OCI-LY1 (cell line): ENCODE data around the gene PDE4D.

ENCODE experiments used
- H2AFZ ChIP-seq: fragments of 200-600 bp; sonication (generic), shearing (Covaris generic); 2 replicates; pipeline ENCODE4 v1.6.0; 2014; ENCODE audit warnings: antibody characterized with exemption, mild to moderate bottlenecking, low read length
- H3F3A ChIP-seq: fragments of 200-600 bp; sonication (generic), shearing (Covaris generic); 2 replicates; pipeline ENCODE4 v1.6.0; 2014; ENCODE audit warnings: mild to moderate bottlenecking, antibody characterized with exemption, low read length, moderate library complexity; ENCODE audit not compliant: insufficient read depth
- H3K27ac ChIP-seq: fragments of 200-600 bp; sonication (generic); 2 replicates; pipeline ENCODE4 v1.5.1; 2014; ENCODE audit warnings: low read length, mixed run types, mild to moderate bottlenecking, low read depth; ENCODE audit not compliant: poor library complexity, severe bottlenecking
- H3K27me3 ChIP-seq: fragments of 200-600 bp; sonication (generic); 2 replicates; pipeline ENCODE4 v1.6.0; 2014; ENCODE audit warnings: antibody characterized with exemption, mild to moderate bottlenecking, low read length, moderate library complexity; ENCODE audit not compliant: insufficient read depth
- H3K36me3 ChIP-seq: fragments of 200-600 bp; sonication (generic); 2 replicates; pipeline ENCODE4 v1.6.1; 2014; ENCODE audit warnings: mild to moderate bottlenecking, antibody characterized with exemption, low read length, moderate library complexity, mixed read lengths; ENCODE audit not compliant: insufficient read depth
- H3K4me1 ChIP-seq: fragments of 200-600 bp; sonication (generic); 2 replicates; pipeline ENCODE4 v1.5.1; 2014; ENCODE audit warnings: mild to moderate bottlenecking, low read length, moderate library complexity; ENCODE audit not compliant: insufficient read depth, severe bottlenecking
- H3K4me2 ChIP-seq: fragments of 200-600 bp; sonication (generic), shearing (Covaris generic); 2 replicates; pipeline ENCODE4 v1.6.1; 2014; ENCODE audit warnings: low read length
- H3K4me3 ChIP-seq: fragments of 200-600 bp; sonication (generic); 2 replicates; pipeline ENCODE4 v1.5.1; 2014; ENCODE audit warnings: low read length, low read depth, mild to moderate bottlenecking, mixed read lengths; ENCODE audit not compliant: poor library complexity, severe bottlenecking
- H3K79me2 ChIP-seq: fragments of 200-600 bp; shearing (Covaris generic); 2 replicates; pipeline ENCODE4 v1.6.1; 2016; ENCODE audit warnings: mixed run types, low read length, mixed read lengths; ENCODE audit not compliant: insufficient read depth
- H3K9ac ChIP-seq: fragments of 200-600 bp; sonication (generic), shearing (Covaris generic); 2 replicates; pipeline ENCODE4 v1.6.1; 2014; ENCODE audit warnings: mild to moderate bottlenecking, low read length, mixed read lengths
- H3K9me2 ChIP-seq: fragments of 200-600 bp; sonication (generic), shearing (Covaris generic); 2 replicates; pipeline ENCODE4 v1.6.1; 2014; ENCODE audit warnings: low read depth, mild to moderate bottlenecking, low read length, mixed read lengths
- H3K9me3 ChIP-seq: fragments of 200-600 bp; shearing (Covaris generic); 2 replicates; pipeline ENCODE4 v1.6.1; 2014; ENCODE audit warnings: low read length, mixed read lengths
- H4K20me1 ChIP-seq: fragments of 200-600 bp; sonication (generic), shearing (Covaris generic); 2 replicates; pipeline ENCODE4 v1.6.0; 2016; ENCODE audit warnings: mild to moderate bottlenecking, low read length; ENCODE audit not compliant: insufficient read depth
- CTCF ChIP-seq: fragments of 200-600 bp; sonication (generic), shearing (Covaris generic); IDR thresholded peaks from 2 replicates; pipeline ENCODE4 v1.5.1; 2017; ENCODE audit warnings: mild to moderate bottlenecking, antibody characterized with exemption, low read length, moderate library complexity, mixed read lengths
- EZH2 ChIP-seq: fragments of 200-600 bp; sonication (generic), shearing (Covaris generic); IDR thresholded peaks from 2 replicates; pipeline ENCODE4 v1.8.0; 2017; ENCODE audit warnings: borderline replicate concordance, mixed run types, mild to moderate bottlenecking, antibody characterized with exemption, low read length, moderate library complexity, mixed read lengths

The PDE4D gene

DNA sequence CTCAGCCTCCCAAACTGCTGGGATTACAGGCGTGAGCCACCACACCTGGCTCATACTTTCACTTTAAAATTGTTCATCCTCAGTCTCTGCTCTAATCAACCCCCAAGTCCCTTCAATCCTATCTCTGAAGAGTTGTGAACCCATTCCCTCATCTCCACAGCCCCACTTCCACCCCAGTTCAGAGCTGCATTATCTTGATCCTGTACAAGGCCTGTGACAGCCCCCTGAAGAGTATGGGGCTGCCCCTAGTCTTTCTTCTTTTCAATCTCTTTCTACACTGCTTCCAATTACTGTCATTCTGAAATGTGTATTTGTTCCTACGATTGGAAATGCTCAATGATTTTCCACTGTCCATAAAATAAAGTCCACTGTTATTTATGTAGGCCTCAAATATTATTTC is 722.4 kb downstream of the PDE4D start:
- Histone ChIP-seq H3K9me2 (no peaks in the 10 kb centered on the region), H3F3A (no peaks in the 10 kb centered on the region), H3K79me2 (no peaks in the 10 kb centered on the region), H4K20me1 (no peaks in the 10 kb centered on the region), H2AFZ (no peak overlapping the region), H3K36me3 (no peaks in the 10 kb centered on the region), H3K4me2 (no peak overlapping the region), H3K9me3 (no peaks in the 10 kb centered on the region), H3K4me3 (no peak overlapping the region), H3K27me3 (no peaks in the 10 kb centered on the region), H3K27ac (no peak overlapping the region), H3K9ac (no peak overlapping the region), H3K4me1 (no peaks in the 10 kb centered on the region)
- no peak for TF ChIP-seq CTCF
- no peak for TF ChIP-seq EZH2

- H3K4me2 ChIP-seq: no peak overlapping the region
Observed at GRCh38 chr5:59169768-59170150, 723.8 kb downstream of the PDE4D start.

GRCh38 chr5:59169081-59169767 is 724.3 kb downstream of the PDE4D start:
- Histone ChIP-seq H3K4me2 (no peak overlapping the region), H3K9ac (no peak overlapping the region), H3F3A (no peaks in the 10 kb centered on the region), H3K4me1 (no peaks in the 10 kb centered on the region), H3K4me3 (no peak overlapping the region), H2AFZ (no peak overlapping the region), H4K20me1 (no peaks in the 10 kb centered on the region), H3K79me2 (no peaks in the 10 kb centered on the region), H3K27ac (no peak overlapping the region), H3K36me3 (no peaks in the 10 kb centered on the region), H3K27me3 (no peaks in the 10 kb centered on the region), H3K9me2 (no peaks in the 10 kb centered on the region), H3K9me3 (no peaks in the 10 kb centered on the region)
- no peak for TF ChIP-seq EZH2
- TF ChIP-seq CTCF: no peak

More at GRCh38 chr5:59169768-59170150, 723.8 kb downstream of the PDE4D start:
- Histone ChIP-seq H2AFZ (no peak overlapping the region), H3K9me2 (no peaks in the 10 kb centered on the region), H3K27ac (no peak overlapping the region), H4K20me1 (no peaks in the 10 kb centered on the region), H3F3A (no peaks in the 10 kb centered on the region), H3K79me2 (no peaks in the 10 kb centered on the region), H3K9me3 (no peaks in the 10 kb centered on the region), H3K4me3 (no peak overlapping the region), H3K36me3 (no peaks in the 10 kb centered on the region), H3K9ac (no peak overlapping the region), H3K27me3 (no peaks in the 10 kb centered on the region), H3K4me1 (no peaks in the 10 kb centered on the region)
- no peak for TF ChIP-seq CTCF
- TF ChIP-seq EZH2: no peak
